ENCODE measurements around the gene WDR36. TPM values are rescaled to one million over a fixed set of nuclear protein-coding genes. Genes with fewer than 3 reads are reported as not detected.

Gene WDR36
- total RNA-seq, 1 experiment from 2014 or later, result 33.2 TPM

- in situ Hi-C loops (cut with HindIII; ENCODE audit: low pct_unique_long_range_greater_than_20kb, low sequenced_read_pairs), result no loop called here
- no peak for DNase-seq (ENCODE audit: low read depth)
Observed at GRCh38 chr5:111083323-111083722, 8.8 kb upstream of the WDR36 start.

- no peak for DNase-seq (ENCODE audit: low read depth)
- in situ Hi-C loops (cut with HindIII; ENCODE audit: low pct_unique_long_range_greater_than_20kb, low sequenced_read_pairs), result no loop called here
Observed at GRCh38 chr5:111095982-111096381, 3.8 kb downstream of the WDR36 start.

DNA sequence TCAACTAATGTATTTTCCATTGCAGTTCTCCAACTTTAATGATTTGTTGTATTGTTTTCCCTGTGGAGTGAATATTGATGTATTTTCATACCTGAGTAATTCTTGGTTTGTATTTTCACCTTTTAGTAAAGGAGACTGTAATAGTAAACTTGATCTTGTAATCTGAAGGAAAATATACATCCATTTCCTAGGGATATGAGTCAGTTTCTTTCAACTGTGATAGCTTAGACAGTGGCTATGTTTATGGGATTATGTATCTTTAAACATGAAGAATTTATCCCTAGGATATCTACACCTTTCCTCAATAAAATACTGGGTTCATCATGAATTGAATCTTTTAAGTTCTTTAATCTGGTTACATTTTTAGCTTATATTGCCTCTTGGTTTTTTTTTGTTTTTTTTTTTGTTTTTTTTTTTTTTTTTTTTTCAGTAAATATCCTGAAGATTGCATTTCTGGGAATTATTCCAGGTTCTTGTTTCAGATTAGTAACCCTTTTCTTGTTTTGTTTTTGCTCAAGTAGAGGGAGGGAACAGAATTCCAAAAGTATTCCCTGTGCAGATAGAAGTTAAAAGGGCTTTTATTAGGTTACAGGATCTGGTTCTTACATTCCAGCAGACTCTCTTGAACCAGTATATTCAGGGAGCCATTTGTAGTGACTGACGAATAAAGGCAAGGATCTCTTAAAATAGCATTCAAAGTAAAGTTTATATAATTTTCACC lies 7.1 kb downstream of the WDR36 start:
- in situ Hi-C loops (cut with HindIII; ENCODE audit: low pct_unique_long_range_greater_than_20kb, low sequenced_read_pairs), result no loop called here
- no peak for DNase-seq (ENCODE audit: low read depth)

- in situ Hi-C loops (cut with HindIII; ENCODE audit: low pct_unique_long_range_greater_than_20kb, low sequenced_read_pairs), result no loop called here
- no peak for DNase-seq (ENCODE audit: low read depth)
Observed at GRCh38 chr5:111106320-111106948, 14.3 kb downstream of the WDR36 start.

- in situ Hi-C loops (cut with HindIII; ENCODE audit: low pct_unique_long_range_greater_than_20kb, low sequenced_read_pairs), result no loop called here
- DNase-seq (ENCODE audit: low read depth), result no peak
Observed at GRCh38 chr5:111107371-111107770, 15.2 kb downstream of the WDR36 start.

DNA sequence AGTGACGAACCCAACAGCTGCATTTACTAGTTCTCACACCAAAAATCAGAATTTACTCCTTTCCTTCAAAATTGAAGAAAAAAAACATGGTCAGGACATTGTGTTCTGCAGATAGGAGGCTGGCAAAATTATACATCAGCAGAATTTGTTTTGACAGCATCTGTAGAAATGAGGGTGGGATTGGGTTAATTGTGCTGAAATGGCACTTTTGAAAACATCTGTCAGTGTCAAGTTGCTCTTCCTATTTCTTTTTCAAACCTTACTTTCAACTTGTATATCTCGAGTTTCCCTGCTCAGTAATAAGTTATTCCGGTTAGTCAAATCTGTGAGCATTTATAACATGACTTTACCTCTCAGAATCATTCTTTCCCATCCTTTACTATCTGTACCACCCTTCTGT lies 19.8 kb downstream of the WDR36 start:
- in situ Hi-C loops (cut with HindIII; ENCODE audit: low pct_unique_long_range_greater_than_20kb, low sequenced_read_pairs), result no loop called here
- DNase-seq (ENCODE audit: low read depth), result no peak

DNA sequence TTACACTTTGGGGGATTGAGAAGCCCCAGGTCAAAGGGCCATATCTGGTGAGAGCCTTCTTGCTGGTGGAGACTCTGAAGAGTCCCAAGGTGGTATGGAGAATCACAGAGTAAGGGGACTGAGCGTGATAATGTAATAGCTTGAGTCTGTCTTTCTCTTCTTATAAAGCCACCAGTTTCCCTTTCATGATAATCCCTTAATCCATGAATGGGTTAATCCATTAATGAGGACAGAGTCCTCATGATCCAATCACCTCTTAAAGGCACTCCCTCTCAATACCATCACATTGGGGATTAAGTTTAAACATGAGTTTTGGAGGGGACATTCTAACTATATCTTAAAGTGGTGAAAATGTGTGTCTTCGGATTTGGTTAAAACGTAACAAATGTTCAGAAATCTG lies 21.5 kb downstream of the WDR36 start:
- DNase-seq (ENCODE audit: low read depth), result no peak
- in situ Hi-C loops (cut with HindIII; ENCODE audit: low pct_unique_long_range_greater_than_20kb, low sequenced_read_pairs), result no loop called here

- DNase-seq (ENCODE audit: low read depth), result no peak
- in situ Hi-C loops (cut with HindIII; ENCODE audit: low pct_unique_long_range_greater_than_20kb, low sequenced_read_pairs), result no loop called here
Observed at GRCh38 chr5:111115229-111115628, 23.1 kb downstream of the WDR36 start.

- in situ Hi-C loops (cut with HindIII; ENCODE audit: low pct_unique_long_range_greater_than_20kb, low sequenced_read_pairs), result no loop called here
- no peak for DNase-seq (ENCODE audit: low read depth)
Observed at GRCh38 chr5:111116550-111116949, 24.4 kb downstream of the WDR36 start.

- DNase-seq (ENCODE audit: low read depth), result no peak
- in situ Hi-C loops (cut with HindIII; ENCODE audit: low pct_unique_long_range_greater_than_20kb, low sequenced_read_pairs), result no loop called here
Observed at GRCh38 chr5:111117136-111117535, 25.0 kb downstream of the WDR36 start.

DNA sequence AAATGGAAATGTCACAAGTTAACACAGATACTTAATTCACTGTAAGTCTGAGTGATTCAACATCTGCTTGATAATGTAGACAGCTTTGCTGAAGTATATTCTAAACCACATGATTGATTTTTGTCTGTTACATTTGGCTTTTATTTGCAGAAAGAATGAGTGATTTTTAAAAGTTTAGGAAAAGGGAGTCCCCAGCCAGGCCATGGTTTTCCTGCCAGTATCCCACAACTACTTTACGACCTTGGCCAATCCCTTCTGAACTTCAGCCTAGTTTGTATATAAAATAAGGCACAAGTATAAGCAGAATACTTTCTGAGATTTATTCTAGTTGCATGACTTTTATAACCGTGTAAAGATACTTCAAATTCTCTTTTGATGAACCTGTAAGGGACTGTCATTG lies 27.1 kb downstream of the WDR36 start:
- in situ Hi-C loops (cut with HindIII; ENCODE audit: low pct_unique_long_range_greater_than_20kb, low sequenced_read_pairs), result no loop called here
- DNase-seq (ENCODE audit: low read depth), result no peak

- DNase-seq (ENCODE audit: low read depth), result no peak
- in situ Hi-C loops (cut with HindIII; ENCODE audit: low pct_unique_long_range_greater_than_20kb, low sequenced_read_pairs), result no loop called here
Observed at GRCh38 chr5:111119856-111120255, 27.7 kb downstream of the WDR36 start.

DNA sequence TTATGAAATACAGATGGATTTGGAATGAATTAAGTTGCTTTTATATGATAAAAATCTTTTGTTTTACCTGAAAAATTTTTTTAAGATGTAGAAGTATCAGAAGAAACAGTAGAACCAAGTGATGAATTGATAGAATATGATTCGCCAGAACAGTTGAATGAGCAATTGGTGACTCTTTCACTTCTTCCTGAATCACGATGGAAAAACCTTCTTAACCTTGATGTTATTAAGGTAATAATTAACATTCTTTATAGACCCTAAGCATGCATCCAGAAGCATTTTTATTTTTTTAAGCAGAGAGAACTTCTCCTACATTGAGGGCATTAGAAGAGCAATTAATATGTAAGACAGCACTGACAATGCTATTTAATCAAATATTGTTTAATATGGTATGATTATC lies 28.8 kb downstream of the WDR36 start:
- in situ Hi-C loops (cut with HindIII; ENCODE audit: low pct_unique_long_range_greater_than_20kb, low sequenced_read_pairs), result no loop called here
- peak; percentile 6 for DNase-seq (ENCODE audit: low read depth)

GRCh38 chr5:111121926-111122325 lies 29.8 kb downstream of the WDR36 start:
- in situ Hi-C loops (cut with HindIII; ENCODE audit: low pct_unique_long_range_greater_than_20kb, low sequenced_read_pairs), result no loop called here

DNA sequence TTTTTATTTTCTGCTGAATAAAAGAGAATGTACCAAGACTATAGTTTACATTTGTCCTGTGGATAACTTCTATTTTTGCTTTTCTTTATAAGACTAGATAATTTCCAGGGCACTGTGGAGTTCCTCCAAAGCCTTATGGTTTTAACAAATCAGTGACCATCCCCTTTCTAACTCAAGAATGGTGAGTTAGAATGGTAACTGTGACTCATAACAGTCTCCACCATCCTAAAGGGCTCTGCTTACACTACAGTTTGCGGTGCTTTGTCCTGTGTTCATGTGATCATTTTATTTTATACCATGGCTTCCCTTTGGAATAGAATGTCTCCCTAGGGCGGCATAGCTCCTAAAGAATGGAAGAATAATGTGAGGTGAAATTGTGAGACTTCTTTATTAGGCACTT lies 30.2 kb downstream of the WDR36 start:
- DNase-seq (ENCODE audit: low read depth), result no peak
- in situ Hi-C loops (cut with HindIII; ENCODE audit: low pct_unique_long_range_greater_than_20kb, low sequenced_read_pairs), result no loop called here

More at GRCh38 chr5:111121926-111122325, 29.8 kb downstream of the WDR36 start:
- no peak for DNase-seq (ENCODE audit: low read depth)

DNA sequence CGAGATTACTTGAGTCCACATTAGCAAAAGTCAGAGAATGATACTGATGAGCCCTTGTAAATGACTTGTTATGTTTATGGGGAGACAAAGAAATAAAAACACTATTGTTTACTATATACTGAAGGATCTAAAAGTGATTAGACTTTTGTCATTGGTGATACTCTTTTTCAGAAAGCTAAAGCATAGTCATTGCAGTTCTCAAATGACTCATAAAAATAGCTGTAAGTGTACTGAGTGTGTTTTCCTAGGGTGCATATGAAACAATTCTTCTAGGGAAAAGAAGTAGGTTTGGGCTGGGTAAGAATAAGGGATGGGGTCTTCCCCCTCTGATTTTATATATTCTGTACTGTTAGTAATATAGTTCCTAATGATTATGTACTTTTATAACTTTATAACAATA lies 32.6 kb downstream of the WDR36 start:
- no peak for DNase-seq (ENCODE audit: low read depth)
- in situ Hi-C loops (cut with HindIII; ENCODE audit: low pct_unique_long_range_greater_than_20kb, low sequenced_read_pairs), result no loop called here

- in situ Hi-C loops (cut with HindIII; ENCODE audit: low pct_unique_long_range_greater_than_20kb, low sequenced_read_pairs), result no loop called here
- DNase-seq (ENCODE audit: low read depth), result no peak
Observed at GRCh38 chr5:111126896-111127295, 34.7 kb downstream of the WDR36 start.

- in situ Hi-C loops (cut with HindIII; ENCODE audit: low pct_unique_long_range_greater_than_20kb, low sequenced_read_pairs), result no loop called here
- DNase-seq (ENCODE audit: low read depth), result peak; percentile 4
Observed at GRCh38 chr5:111127453-111128195, 35.5 kb downstream of the WDR36 start.

DNA sequence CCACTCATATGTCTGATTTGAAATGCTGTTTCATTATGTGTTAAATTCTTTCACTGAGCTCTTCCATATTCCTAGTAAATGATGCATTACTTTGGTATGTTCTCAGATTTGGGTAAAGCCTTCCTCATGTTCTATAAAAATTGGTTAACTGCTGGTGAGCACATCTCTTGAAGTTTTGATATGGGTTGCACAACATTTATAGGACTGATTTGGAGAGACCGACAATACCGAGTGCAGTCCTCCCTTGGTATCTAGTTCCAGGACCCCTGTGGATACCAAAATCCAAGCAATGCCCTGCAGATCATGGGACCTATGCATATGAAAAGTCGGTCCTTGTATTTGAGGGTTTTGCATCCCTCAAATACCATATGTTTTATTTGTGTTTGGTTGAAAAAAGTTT lies 37.8 kb downstream of the WDR36 start:
- in situ Hi-C loops (cut with HindIII; ENCODE audit: low pct_unique_long_range_greater_than_20kb, low sequenced_read_pairs), result no loop called here
- DNase-seq (ENCODE audit: low read depth), result no peak
